Measurements from ENCODE around the gene ODC1.

ODC1 gene

GRCh38 chr2:10406491-10407188 is 41.5 kb downstream of the ODC1 start:
- Histone ChIP-seq H3K27me3 (ENCODE audit: control insufficient read depth in 1 of 2, insufficient read depth in 2 of 2, low read length in 2 of 2) (no peaks in the 10 kb centered on the region), H3K36me3 (ENCODE audit: control insufficient read depth in 2 of 2, insufficient read depth in 2 of 2, low read length in 2 of 2) (no peaks in the 10 kb centered on the region), H3K4me3 (ENCODE audit: low read length in 2 of 2) (no peak overlapping the region), H3K27ac (ENCODE audit: low read length) (peak overlapping the region; percentile 95), H3K9me3 (ENCODE audit: control insufficient read depth in 2 of 2, low read length in 2 of 2) (no peaks in the 10 kb centered on the region), H3K4me1 (ENCODE audit: control insufficient read depth, insufficient read depth, low read length) (peaks cover 51% of the 10 kb centered on the region), H3K9ac (ENCODE audit: low read length in 2 of 2) (no peak overlapping the region)

- Histone ChIP-seq H3K4me3 (ENCODE audit: low read length in 2 of 2) (no peak overlapping the region), H3K4me1 (ENCODE audit: control insufficient read depth, insufficient read depth, low read length) (peaks cover 54% of the 10 kb centered on the region), H3K27ac (ENCODE audit: low read length) (peak overlapping the region; percentile 95), H3K9me3 (ENCODE audit: control insufficient read depth in 2 of 2, low read length in 2 of 2) (no peaks in the 10 kb centered on the region), H3K27me3 (ENCODE audit: control insufficient read depth in 1 of 2, insufficient read depth in 2 of 2, low read length in 2 of 2) (no peaks in the 10 kb centered on the region), H3K9ac (ENCODE audit: low read length in 2 of 2) (peak overlapping the region in 1 of 2 donors; percentile 47), H3K36me3 (ENCODE audit: control insufficient read depth in 2 of 2, insufficient read depth in 2 of 2, low read length in 2 of 2) (no peaks in the 10 kb centered on the region)
Observed at GRCh38 chr2:10406016-10406415, 42.1 kb downstream of the ODC1 start.

- Histone ChIP-seq H3K27me3 (ENCODE audit: control insufficient read depth in 1 of 2, insufficient read depth in 2 of 2, low read length in 2 of 2) (no peaks in the 10 kb centered on the region), H3K4me3 (ENCODE audit: low read length in 2 of 2) (peak overlapping the region; percentile 33 to 63), H3K36me3 (ENCODE audit: control insufficient read depth in 2 of 2, insufficient read depth in 2 of 2, low read length in 2 of 2) (no peaks in the 10 kb centered on the region), H3K9me3 (ENCODE audit: control insufficient read depth in 2 of 2, low read length in 2 of 2) (no peaks in the 10 kb centered on the region), H3K4me1 (ENCODE audit: control insufficient read depth, insufficient read depth, low read length) (peaks cover 56% of the 10 kb centered on the region), H3K9ac (ENCODE audit: low read length in 2 of 2) (peak overlapping the region; percentile 61 to 68), H3K27ac (ENCODE audit: low read length) (peak overlapping the region; percentile 95)
Observed at GRCh38 chr2:10405448-10405847, 42.7 kb downstream of the ODC1 start.

GRCh38 chr2:10404324-10405143 is 43.6 kb downstream of the ODC1 start:
- Histone ChIP-seq H3K4me3 (ENCODE audit: low read length in 2 of 2) (peak overlapping the region; percentile 33 to 63), H3K36me3 (ENCODE audit: control insufficient read depth in 2 of 2, insufficient read depth in 2 of 2, low read length in 2 of 2) (peaks cover 0 to 2% of the 10 kb centered on the region in 2 donors), H3K4me1 (ENCODE audit: control insufficient read depth, insufficient read depth, low read length) (peaks cover 58% of the 10 kb centered on the region), H3K9me3 (ENCODE audit: control insufficient read depth in 2 of 2, low read length in 2 of 2) (no peaks in the 10 kb centered on the region), H3K27me3 (ENCODE audit: control insufficient read depth in 1 of 2, insufficient read depth in 2 of 2, low read length in 2 of 2) (no peaks in the 10 kb centered on the region), H3K27ac (ENCODE audit: low read length) (peak overlapping the region; percentile 95), H3K9ac (ENCODE audit: low read length in 2 of 2) (peak overlapping the region; percentile 61 to 73)

GRCh38 chr2:10402653-10403215 is 45.4 kb downstream of the ODC1 start:
- H3K36me3 ChIP-seq (ENCODE audit: control insufficient read depth in 2 of 2, insufficient read depth in 2 of 2, low read length in 2 of 2), result peaks cover 0 to 2% of the 10 kb centered on the region in 2 donors
- H3K4me1 ChIP-seq (ENCODE audit: control insufficient read depth, insufficient read depth, low read length), result peaks cover 51% of the 10 kb centered on the region
- no peak overlapping the region for H3K4me3 ChIP-seq (ENCODE audit: low read length in 2 of 2)
- H3K27me3 ChIP-seq (ENCODE audit: control insufficient read depth in 1 of 2, insufficient read depth in 2 of 2, low read length in 2 of 2), result no peaks in the 10 kb centered on the region
- H3K27ac ChIP-seq (ENCODE audit: low read length), result no peak overlapping the region
- H3K9me3 ChIP-seq (ENCODE audit: control insufficient read depth in 2 of 2, low read length in 2 of 2), result no peaks in the 10 kb centered on the region
- H3K9ac ChIP-seq (ENCODE audit: low read length in 2 of 2), result no peak overlapping the region

- peaks cover 44% of the 10 kb centered on the region for H3K4me1 ChIP-seq (ENCODE audit: control insufficient read depth, insufficient read depth, low read length)
Observed at GRCh38 chr2:10402062-10402585, 46.0 kb downstream of the ODC1 start.

GRCh38 chr2:10400978-10401951 is 46.9 kb downstream of the ODC1 start:
- Histone ChIP-seq H3K4me3 (ENCODE audit: low read length in 2 of 2) (no peak overlapping the region), H3K36me3 (ENCODE audit: control insufficient read depth in 2 of 2, insufficient read depth in 2 of 2, low read length in 2 of 2) (peaks cover 0 to 2% of the 10 kb centered on the region in 2 donors), H3K27ac (ENCODE audit: low read length) (peak overlapping the region; percentile 24), H3K9me3 (ENCODE audit: control insufficient read depth in 2 of 2, low read length in 2 of 2) (no peaks in the 10 kb centered on the region), H3K4me1 (ENCODE audit: control insufficient read depth, insufficient read depth, low read length) (peaks cover 40% of the 10 kb centered on the region), H3K9ac (ENCODE audit: low read length in 2 of 2) (no peak overlapping the region), H3K27me3 (ENCODE audit: control insufficient read depth in 1 of 2, insufficient read depth in 2 of 2, low read length in 2 of 2) (no peaks in the 10 kb centered on the region)

More at GRCh38 chr2:10402062-10402585, 46.0 kb downstream of the ODC1 start:
- Histone ChIP-seq H3K9me3 (ENCODE audit: control insufficient read depth in 2 of 2, low read length in 2 of 2) (no peaks in the 10 kb centered on the region), H3K27me3 (ENCODE audit: control insufficient read depth in 1 of 2, insufficient read depth in 2 of 2, low read length in 2 of 2) (no peaks in the 10 kb centered on the region), H3K4me3 (ENCODE audit: low read length in 2 of 2) (no peak overlapping the region), H3K9ac (ENCODE audit: low read length in 2 of 2) (no peak overlapping the region), H3K36me3 (ENCODE audit: control insufficient read depth in 2 of 2, insufficient read depth in 2 of 2, low read length in 2 of 2) (peaks cover 0 to 2% of the 10 kb centered on the region in 2 donors), H3K27ac (ENCODE audit: low read length) (no peak overlapping the region)

- Histone ChIP-seq H3K4me1 (ENCODE audit: control insufficient read depth, insufficient read depth, low read length) (peaks cover 33% of the 10 kb centered on the region), H3K9ac (ENCODE audit: low read length in 2 of 2) (no peak overlapping the region), H3K4me3 (ENCODE audit: low read length in 2 of 2) (no peak overlapping the region), H3K36me3 (ENCODE audit: control insufficient read depth in 2 of 2, insufficient read depth in 2 of 2, low read length in 2 of 2) (peaks cover 0 to 2% of the 10 kb centered on the region in 2 donors), H3K27ac (ENCODE audit: low read length) (peak overlapping the region; percentile 24), H3K27me3 (ENCODE audit: control insufficient read depth in 1 of 2, insufficient read depth in 2 of 2, low read length in 2 of 2) (no peaks in the 10 kb centered on the region), H3K9me3 (ENCODE audit: control insufficient read depth in 2 of 2, low read length in 2 of 2) (no peaks in the 10 kb centered on the region)
Observed at GRCh38 chr2:10400568-10400977, 47.6 kb downstream of the ODC1 start.

GRCh38 chr2:10400002-10400401 is 48.1 kb downstream of the ODC1 start:
- Histone ChIP-seq H3K36me3 (ENCODE audit: control insufficient read depth in 2 of 2, insufficient read depth in 2 of 2, low read length in 2 of 2) (peaks cover 0 to 2% of the 10 kb centered on the region in 2 donors), H3K9me3 (ENCODE audit: control insufficient read depth in 2 of 2, low read length in 2 of 2) (no peaks in the 10 kb centered on the region), H3K27me3 (ENCODE audit: control insufficient read depth in 1 of 2, insufficient read depth in 2 of 2, low read length in 2 of 2) (no peaks in the 10 kb centered on the region), H3K9ac (ENCODE audit: low read length in 2 of 2) (no peak overlapping the region), H3K4me3 (ENCODE audit: low read length in 2 of 2) (no peak overlapping the region), H3K4me1 (ENCODE audit: control insufficient read depth, insufficient read depth, low read length) (peaks cover 27% of the 10 kb centered on the region), H3K27ac (ENCODE audit: low read length) (peak overlapping the region; percentile 24)

GRCh38 chr2:10399358-10399757 is 48.8 kb downstream of the ODC1 start:
- Histone ChIP-seq H3K27me3 (ENCODE audit: control insufficient read depth in 1 of 2, insufficient read depth in 2 of 2, low read length in 2 of 2) (no peaks in the 10 kb centered on the region), H3K36me3 (ENCODE audit: control insufficient read depth in 2 of 2, insufficient read depth in 2 of 2, low read length in 2 of 2) (peaks cover 0 to 2% of the 10 kb centered on the region in 2 donors), H3K27ac (ENCODE audit: low read length) (no peak overlapping the region), H3K9ac (ENCODE audit: low read length in 2 of 2) (no peak overlapping the region), H3K4me1 (ENCODE audit: control insufficient read depth, insufficient read depth, low read length) (peaks cover 21% of the 10 kb centered on the region), H3K9me3 (ENCODE audit: control insufficient read depth in 2 of 2, low read length in 2 of 2) (no peaks in the 10 kb centered on the region), H3K4me3 (ENCODE audit: low read length in 2 of 2) (no peak overlapping the region)

Measured in stomach smooth muscle (tissue), 2 donors.